ENCODE measurements around the gene PSPN.
"Not testable (repeated sequence)": the region's sequence is repeated elsewhere in the genome, so short reads cannot be mapped to it uniquely, and the experiment has no call there.

The PSPN gene

GRCh38 chr19:6402837-6403608 is 27.3 kb upstream of the PSPN start:
- DNase-seq, result no peak

DNA sequence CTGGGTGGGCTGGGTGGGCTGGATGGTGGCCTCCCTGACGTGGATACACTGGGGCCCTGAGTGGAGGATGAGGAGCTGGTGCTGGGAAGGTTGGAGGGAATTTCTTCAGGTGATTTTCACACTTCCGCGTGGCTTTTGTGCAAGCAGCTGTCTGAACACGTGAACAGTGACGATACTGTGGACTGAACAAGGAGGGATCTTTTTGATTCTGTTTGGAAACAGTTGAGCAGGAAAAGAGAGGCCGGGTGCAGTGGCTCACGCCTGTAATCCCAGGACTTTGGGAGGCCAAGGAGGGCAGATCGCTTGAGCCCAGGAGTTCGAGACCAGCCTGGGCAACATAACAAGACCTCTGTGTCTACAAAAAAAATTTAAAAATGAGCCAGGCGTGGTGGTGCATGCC is 26.3 kb upstream of the PSPN start:
- no peak for DNase-seq

GRCh38 chr19:6400062-6400944 is 24.6 kb upstream of the PSPN start:
- not testable (repeated sequence) for DNase-seq

- no peak for DNase-seq
These were observed 20.6 kb upstream of the PSPN start for GRCh38 chr19:6396305-6396704.

DNA sequence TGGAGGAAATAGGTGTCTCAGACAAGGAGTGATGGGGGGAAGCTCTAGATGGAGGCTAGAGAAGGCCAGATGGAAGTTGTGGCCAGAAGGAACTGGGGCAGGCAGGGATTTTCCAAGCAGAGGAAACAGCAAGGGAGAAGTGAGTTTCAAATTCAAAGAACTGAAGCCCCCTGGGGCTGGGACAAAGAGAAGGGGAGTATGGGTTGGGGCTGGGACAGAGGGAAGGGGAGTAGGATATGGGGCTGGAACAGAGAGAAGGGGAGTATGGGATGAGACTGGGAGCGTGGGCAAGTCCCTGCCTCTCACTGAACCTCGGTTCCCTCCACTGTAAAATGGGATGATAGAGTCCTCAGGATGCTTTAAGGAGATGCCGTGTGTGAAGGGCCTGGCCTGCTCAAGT is 19.1 kb upstream of the PSPN start:
- no peak for DNase-seq

DNA sequence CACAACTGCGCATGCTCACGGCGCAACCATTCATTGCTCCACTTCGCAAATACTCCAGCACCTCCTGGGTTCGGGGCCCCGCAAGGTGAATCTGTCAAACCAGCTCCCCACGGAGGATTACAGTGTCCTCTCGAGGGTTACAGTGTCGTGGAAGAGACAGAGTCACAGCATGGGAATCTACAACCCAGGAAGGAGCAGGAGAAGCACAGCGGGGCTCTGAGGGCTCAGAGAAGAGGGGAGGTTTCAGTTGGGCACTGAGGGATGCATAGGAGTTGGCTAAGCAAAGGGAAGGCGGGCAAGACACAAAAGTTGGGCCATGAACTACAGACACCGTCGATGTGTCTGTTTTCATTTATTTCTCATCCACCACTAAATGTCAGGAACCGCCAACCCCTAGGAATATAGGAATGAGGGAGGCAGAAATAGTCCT is 18.3 kb upstream of the PSPN start:
- no peak for DNase-seq

GRCh38 chr19:6393074-6393982 is 17.6 kb upstream of the PSPN start, which contains the start of gene GTF2F1:
GTF2F1 (minus strand) TSS chr19:6393164; CDS start chr19:6392995, 169 bp downstream.
- DNase-seq, result peak; percentile 95

DNA sequence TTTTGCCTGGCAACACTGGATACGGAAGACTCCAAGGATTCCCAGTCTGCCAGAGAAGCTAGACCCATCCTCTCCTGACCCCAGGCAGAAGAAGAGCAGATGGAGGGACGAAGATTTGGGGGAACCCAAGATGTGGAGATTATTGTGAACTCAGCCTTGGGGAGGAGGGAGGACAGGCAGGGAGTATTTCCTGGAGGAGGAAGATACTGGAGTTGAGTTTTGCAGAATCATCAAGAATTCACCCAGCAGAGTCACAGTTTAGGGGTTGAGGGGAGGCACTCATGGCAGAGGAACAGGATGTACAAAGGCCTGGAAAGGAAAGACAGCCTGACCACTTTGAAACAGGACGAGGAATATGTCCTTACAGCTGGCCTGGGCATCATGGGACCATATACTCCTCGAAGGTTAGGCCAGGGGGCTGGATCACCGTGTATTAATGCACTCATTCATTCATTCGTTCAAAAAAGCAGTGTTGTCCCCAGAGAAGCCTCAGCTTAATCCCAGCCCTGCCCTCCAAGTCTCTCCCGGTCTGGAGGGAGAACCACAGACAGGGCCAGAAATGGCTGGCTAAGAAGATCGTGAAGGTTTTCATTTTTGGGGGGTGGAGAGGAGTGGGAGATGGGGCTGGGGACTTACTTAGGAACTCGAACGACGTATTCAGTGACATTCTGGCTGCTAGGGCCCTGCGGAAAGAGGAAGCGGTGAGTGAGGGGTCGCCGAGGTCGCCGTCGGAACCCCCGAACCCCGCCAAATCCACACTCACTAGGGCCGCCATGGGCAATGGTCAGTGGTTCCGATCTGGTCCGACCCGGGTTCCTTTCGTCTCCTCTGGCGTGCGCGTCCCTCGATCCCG is 16.7 kb upstream of the PSPN start:
- DNase-seq, result no peak

GRCh38 chr19:6387372-6387771 is 11.6 kb upstream of the PSPN start:
- no peak for DNase-seq

- DNase-seq, result no peak
These were observed 8.6 kb upstream of the PSPN start for GRCh38 chr19:6384381-6384780.

DNA sequence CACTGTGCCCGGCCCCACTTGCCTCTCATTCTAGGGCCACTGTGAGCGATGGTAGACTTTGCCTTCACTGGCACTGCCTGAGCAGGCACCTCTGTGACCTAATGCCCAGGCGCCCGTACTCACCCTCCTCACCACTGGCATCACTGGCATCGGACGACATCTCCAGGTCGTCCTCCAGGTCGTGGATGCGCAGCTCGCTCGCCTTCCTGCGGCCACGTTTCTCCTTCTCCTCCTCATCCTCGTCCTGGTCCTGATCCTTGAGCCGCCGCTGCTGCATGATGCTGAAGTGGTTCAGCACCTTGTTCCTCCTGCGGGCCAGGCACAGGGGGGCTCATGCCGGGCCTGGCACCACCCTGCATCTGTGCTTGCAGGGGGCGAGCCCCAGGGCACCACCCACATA is 7.5 kb upstream of the PSPN start:
- DNase-seq, result no peak

GRCh38 chr19:6381030-6381750 is 5.5 kb upstream of the PSPN start:
- no peak for DNase-seq

DNA sequence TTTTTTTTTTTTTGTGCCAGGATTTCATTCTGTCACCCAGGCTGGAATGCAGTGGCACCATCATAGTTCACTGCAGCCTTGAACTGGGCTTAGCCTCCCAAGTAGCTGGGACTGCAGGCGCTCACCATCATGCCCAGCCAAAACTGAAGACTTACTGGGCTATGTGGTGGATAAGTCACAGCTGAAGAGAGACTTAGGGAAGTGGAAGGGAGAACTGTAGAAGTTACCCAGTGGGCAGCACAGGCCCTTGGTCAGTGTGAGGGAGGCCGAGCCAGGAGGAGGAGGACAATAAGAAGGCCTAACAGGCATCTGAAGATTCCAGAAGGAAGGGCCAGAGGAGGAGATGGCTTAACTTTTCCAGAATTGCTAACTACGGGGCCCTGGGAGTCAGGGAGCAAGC is 4.0 kb upstream of the PSPN start:
- no peak for DNase-seq

GRCh38 chr19:6378486-6378885 is 2.8 kb upstream of the PSPN start:
- no peak for DNase-seq

DNA sequence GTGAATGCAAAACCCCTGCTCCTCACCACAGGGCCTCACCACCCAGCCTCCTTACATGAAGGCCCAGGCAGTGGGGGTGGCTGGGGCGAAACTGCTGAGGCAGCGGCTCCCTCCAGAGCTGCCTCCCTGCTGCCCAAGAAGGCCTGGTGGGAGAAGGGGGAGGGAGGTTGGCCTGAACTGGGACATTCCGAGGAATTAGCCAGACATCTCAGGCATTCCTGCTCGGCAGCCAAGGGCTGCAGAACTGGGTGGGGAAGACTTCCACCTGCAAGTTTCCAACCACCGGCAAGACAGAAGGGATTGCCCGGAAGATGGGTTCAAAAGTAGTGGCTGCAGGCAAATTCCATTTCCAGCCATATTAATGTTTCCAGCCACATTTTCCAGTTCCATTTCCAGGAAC is 2.3 kb upstream of the PSPN start:
- DNase-seq, result no peak

DNA sequence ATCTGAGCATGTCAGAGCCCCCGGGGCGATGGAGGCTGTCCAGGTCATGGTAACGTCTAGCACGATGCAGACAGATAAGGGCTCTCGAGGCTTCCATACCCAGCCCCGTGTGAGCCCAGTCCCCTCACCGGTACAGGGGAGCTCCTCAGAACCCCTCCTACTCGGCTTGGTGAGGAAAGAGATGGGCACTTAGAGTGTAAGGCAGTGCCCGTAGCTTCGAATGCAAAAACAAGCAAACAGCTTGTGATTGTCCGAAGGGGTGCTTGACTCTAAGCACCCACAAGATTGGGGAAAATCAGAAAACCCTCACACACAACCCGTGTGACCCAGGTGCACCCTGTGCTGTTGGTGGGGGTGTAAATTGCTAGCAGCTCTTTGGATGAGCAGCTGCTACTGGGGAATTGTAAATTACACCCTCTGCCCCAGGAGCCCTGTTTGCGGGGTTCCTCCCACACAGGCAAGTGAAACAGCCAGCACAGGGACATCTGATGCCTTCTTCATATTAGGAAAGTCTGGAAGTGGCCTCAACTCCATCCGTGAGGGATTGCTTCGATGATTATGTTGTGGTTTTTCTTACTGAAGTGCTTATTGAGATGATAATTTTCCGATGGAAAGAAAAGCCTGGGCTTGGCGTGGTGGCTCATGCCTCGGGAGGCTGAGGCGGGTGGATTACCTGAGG is 918 bp upstream of the PSPN start:
- DNase-seq, result no peak

DNA sequence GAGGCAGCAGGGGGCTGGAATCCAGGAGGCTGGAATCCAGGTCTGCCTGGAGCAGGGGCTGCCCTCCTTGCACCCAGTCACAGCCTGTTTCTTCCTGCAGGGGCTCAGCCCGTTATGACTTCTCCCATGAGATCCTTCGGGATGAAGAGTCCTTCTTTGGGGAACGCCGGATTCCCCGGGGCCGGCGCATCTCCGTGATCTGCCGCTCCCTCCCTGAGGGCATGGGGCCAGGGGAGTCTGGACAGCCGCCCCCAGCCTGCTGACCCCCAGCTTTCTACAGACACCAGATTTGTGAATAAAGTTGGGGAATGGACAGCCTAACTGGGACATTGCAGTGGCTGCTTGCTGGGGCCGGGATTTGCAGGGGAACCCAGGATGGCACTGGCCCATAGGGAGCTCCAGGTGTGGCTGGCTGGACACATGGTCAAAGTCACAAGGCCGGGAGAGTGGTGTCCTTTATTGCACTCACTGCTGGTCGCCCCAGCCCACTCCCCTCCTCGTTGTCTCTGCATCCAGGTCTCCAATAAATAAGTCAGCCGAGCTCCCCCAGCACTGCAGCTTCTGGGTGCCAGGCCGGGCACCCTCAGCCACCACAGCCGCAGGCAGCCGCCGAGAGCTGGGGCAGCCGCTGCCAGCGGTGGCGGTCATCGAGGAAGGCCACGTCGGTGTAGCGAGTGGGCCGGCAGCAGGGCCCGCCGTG is 872 bp downstream of the PSPN start:
- no peak for DNase-seq

- no peak for DNase-seq
These were observed 1.5 kb downstream of the PSPN start for GRCh38 chr19:6374161-6374709.

GRCh38 chr19:6373813-6374108 is 2.0 kb downstream of the PSPN start:
- no peak for DNase-seq
